WTC11 (cell line): Measurements from ENCODE around the gene TMED9. TPM values are rescaled to one million over a fixed set of nuclear protein-coding genes. Genes with fewer than 3 reads are reported as not detected.

Source experiments
- ATAC-seq: fragments of 200-7000 bp; cut with Tn5 transposase; 2 replicates; pipeline ENCODE4 v1.10.0; 2021; ENCODE audit warnings: mild to moderate bottlenecking, moderate library complexity
- CTCF ChIA-PET: fragments of 300-600 bp; sonication (Branson Sonifier 250); formaldehyde crosslinking; loops from one replicate; lab custom pipeline; 2021; ENCODE audit warnings: antibody characterized with exemption; lab: Charles Lee
- POLR2A ChIA-PET: fragments of 350-600 bp; sonication (Branson Sonifier 250); formaldehyde crosslinking; loops from one replicate; lab custom pipeline; 2021; ENCODE audit warnings: antibody characterized with exemption; lab: Charles Lee
- DNase-seq: peaks from one replicate; pipeline ENCODE4 v3.0.0; 2021; ENCODE audit warnings: low spot score
- H3K27ac Mint-ChIP-seq: 2 replicates; pipeline ENCODE4 v1.8.0; 2021; ENCODE audit warnings: mixed read lengths
- H3K27me3 Mint-ChIP-seq: 2 replicates; pipeline ENCODE4 v1.8.0; 2021; ENCODE audit warnings: low read depth, mild to moderate bottlenecking, moderate library complexity, mixed read lengths
- H3K36me3 Mint-ChIP-seq: 2 replicates; pipeline ENCODE4 v1.8.0; 2021; ENCODE audit warnings: mixed read lengths
- H3K4me1 Mint-ChIP-seq: 2 replicates; pipeline ENCODE4 v1.8.0; 2022; ENCODE audit warnings: mixed read lengths
- H3K4me3 Mint-ChIP-seq: 2 replicates; pipeline ENCODE4 v1.8.0; 2021; ENCODE audit warnings: mild to moderate bottlenecking, moderate library complexity, mixed read lengths
- H3K9me3 Mint-ChIP-seq: 2 replicates; pipeline ENCODE4 v1.8.0; 2021; ENCODE audit warnings: mixed read lengths
- ATF1 ChIP-seq: sonication (generic); formaldehyde crosslinking; IDR thresholded peaks from 2 replicates; pipeline ENCODE4 v1.8.1; 2023; ENCODE audit warnings: mild to moderate bottlenecking, moderate library complexity, missing genetic modification reagents
- ATF3 ChIP-seq: sonication (generic); formaldehyde crosslinking; conservative IDR thresholded peaks from 2 replicates; pipeline ENCODE4 v1.8.1; 2022; ENCODE audit warnings: mild to moderate bottlenecking, missing genetic modification reagents
- ATF6 ChIP-seq: sonication (generic); formaldehyde crosslinking; IDR thresholded peaks from 2 replicates; pipeline ENCODE4 v1.8.1; 2023; ENCODE audit warnings: mild to moderate bottlenecking, missing genetic modification reagents
- FOXJ3 ChIP-seq: sonication (generic); formaldehyde crosslinking; IDR thresholded peaks from 2 replicates; pipeline ENCODE4 v1.9.0; 2021; ENCODE audit warnings: missing genetic modification reagents, mild to moderate bottlenecking, borderline replicate concordance
- GABPB1 ChIP-seq: sonication (generic); formaldehyde crosslinking; IDR thresholded peaks from 2 replicates; pipeline ENCODE4 v1.8.1; 2023; ENCODE audit warnings: mild to moderate bottlenecking, missing genetic modification reagents
- GRHL2 ChIP-seq: fragments of 250-450 bp; sonication (Bioruptor Pico); IDR thresholded peaks from 2 replicates; pipeline ENCODE4 v1.8.0; 2022; ENCODE audit warnings: mild to moderate bottlenecking, moderate library complexity; ENCODE audit not compliant: insufficient replicate concordance, severe bottlenecking
- GTF2I ChIP-seq: fragments of 250-450 bp; sonication (Bioruptor Pico); conservative IDR thresholded peaks from 2 replicates; pipeline ENCODE4 v1.4.0; 2021; ENCODE audit warnings: mild to moderate bottlenecking
- HMGXB4 ChIP-seq: sonication (generic); formaldehyde crosslinking; IDR thresholded peaks from 2 replicates; pipeline ENCODE4 v1.8.1; 2023; ENCODE audit warnings: mild to moderate bottlenecking, moderate library complexity, missing genetic modification reagents
- MAX ChIP-seq: sonication (generic); formaldehyde crosslinking; IDR thresholded peaks from 2 replicates; pipeline ENCODE4 v1.8.0; 2022; ENCODE audit warnings: mild to moderate bottlenecking, missing genetic modification reagents
- MYBL2 ChIP-seq: sonication (generic); formaldehyde crosslinking; IDR thresholded peaks from 2 replicates; pipeline ENCODE4 v1.8.1; 2023; ENCODE audit warnings: mild to moderate bottlenecking, moderate library complexity, missing genetic modification reagents
- NFATC4 ChIP-seq: fragments of 250-450 bp; sonication (Bioruptor Pico); IDR thresholded peaks from 2 replicates; pipeline ENCODE4 v1.9.0; 2021; ENCODE audit warnings: mild to moderate bottlenecking
- NFE2L1 ChIP-seq: sonication (generic); formaldehyde crosslinking; IDR thresholded peaks from 2 replicates; pipeline ENCODE4 v1.8.1; 2023; ENCODE audit warnings: missing genetic modification reagents
- PRRX2 ChIP-seq: fragments of 250-450 bp; sonication (Bioruptor Pico); IDR thresholded peaks from 2 replicates; pipeline ENCODE4 v1.8.0; 2021; ENCODE audit warnings: mild to moderate bottlenecking
- RELA ChIP-seq: sonication (generic); formaldehyde crosslinking; IDR thresholded peaks from 2 replicates; pipeline ENCODE4 v1.8.1; 2022; ENCODE audit warnings: missing genetic modification reagents, mild to moderate bottlenecking, borderline replicate concordance
- TCF7 ChIP-seq: sonication (generic); formaldehyde crosslinking; IDR thresholded peaks from 2 replicates; pipeline ENCODE4 v1.8.0; 2022; ENCODE audit warnings: mild to moderate bottlenecking, low read depth, missing genetic modification reagents, moderate library complexity
- ZNF263 ChIP-seq: sonication (generic); formaldehyde crosslinking; IDR thresholded peaks from 2 replicates; pipeline ENCODE4 v1.8.1; 2022; ENCODE audit warnings: low read depth, mild to moderate bottlenecking, moderate library complexity, missing genetic modification reagents
- total RNA-seq: library from RNA; stranded (reverse); gene quantifications from 3 replicates; pipeline ENCODE4 v1.2.3, GENCODE V29; 2021
- TF ChIP-seq, protein P1 (sequence below): sonication (generic); formaldehyde crosslinking; IDR thresholded peaks from 2 replicates; pipeline ENCODE4 v1.8.0; 2022; ENCODE audit warnings: mild to moderate bottlenecking, missing genetic modification reagents
- TF ChIP-seq, protein P2 (sequence below): fragments of 200-600 bp; IDR thresholded peaks from 2 replicates; pipeline ENCODE4 v1.8.0; 2022; ENCODE audit warnings: antibody characterized with exemption
- TF ChIP-seq, protein P3 (sequence below): fragments of 250-450 bp; sonication (Bioruptor Pico); IDR thresholded peaks from 2 replicates; pipeline ENCODE4 v2.1.2; 2022; ENCODE audit warnings: mild to moderate bottlenecking, moderate library complexity
- TF ChIP-seq, protein P4 (sequence below): fragments of 250-450 bp; sonication (Bioruptor Pico); conservative IDR thresholded peaks from 2 replicates; pipeline ENCODE4 v1.9.0; 2021; ENCODE audit warnings: mild to moderate bottlenecking
- TF ChIP-seq, protein P5 (sequence below): fragments of 250-450 bp; sonication (Bioruptor Pico); IDR thresholded peaks from 2 replicates; pipeline ENCODE4 v1.8.0; 2021; ENCODE audit warnings: mild to moderate bottlenecking

The TMED9 gene
- total RNA-seq, 1 experiment from 2014 or later: 164 TPM

- TF ChIP-seq, protein P1, sequence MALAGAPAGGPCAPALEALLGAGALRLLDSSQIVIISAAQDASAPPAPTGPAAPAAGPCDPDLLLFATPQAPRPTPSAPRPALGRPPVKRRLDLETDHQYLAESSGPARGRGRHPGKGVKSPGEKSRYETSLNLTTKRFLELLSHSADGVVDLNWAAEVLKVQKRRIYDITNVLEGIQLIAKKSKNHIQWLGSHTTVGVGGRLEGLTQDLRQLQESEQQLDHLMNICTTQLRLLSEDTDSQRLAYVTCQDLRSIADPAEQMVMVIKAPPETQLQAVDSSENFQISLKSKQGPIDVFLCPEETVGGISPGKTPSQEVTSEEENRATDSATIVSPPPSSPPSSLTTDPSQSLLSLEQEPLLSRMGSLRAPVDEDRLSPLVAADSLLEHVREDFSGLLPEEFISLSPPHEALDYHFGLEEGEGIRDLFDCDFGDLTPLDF (CRISPR knock-in tag): no peak
- no peak for TF ChIP-seq NFE2L1 (CRISPR knock-in tag)
These were observed 16.5 kb upstream of the TMED9 start (continued) for GRCh38 chr5:177575488-177575887.

DNA sequence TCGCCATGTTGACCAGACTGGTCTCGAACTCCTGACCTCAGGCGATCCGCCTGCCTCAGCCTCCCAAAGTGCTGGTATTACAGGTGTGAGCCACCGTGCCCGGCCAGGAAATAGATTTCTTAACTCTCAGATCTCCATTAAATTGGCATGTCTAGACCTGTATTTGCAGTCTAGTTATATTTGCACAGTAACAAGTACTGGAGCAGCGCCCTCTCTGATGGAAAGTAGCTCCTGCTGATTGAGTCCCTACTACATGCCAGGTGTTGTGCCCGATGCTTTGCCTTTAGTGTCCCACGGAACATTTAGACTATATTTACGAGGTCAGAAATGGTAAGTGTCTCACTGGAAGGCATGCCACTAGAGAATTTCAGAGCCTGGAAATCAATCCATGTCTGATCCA lies 15.8 kb upstream of the TMED9 start:
- H3K4me1 Mint-ChIP-seq: peaks cover 10% of the 10 kb centered on the region
- no peak overlapping the region for H3K4me3 Mint-ChIP-seq
- no peak for ATAC-seq
- TF ChIP-seq HMGXB4 (no peak), GABPB1 (CRISPR knock-in tag) (no peak), MAX (no peak), ATF1 (CRISPR knock-in tag) (no peak), NFATC4 (CRISPR knock-in tag) (no peak), GTF2I (CRISPR knock-in tag) (no peak), MYBL2 (CRISPR knock-in tag) (no peak), TCF7 (CRISPR knock-in tag) (no peak), PRRX2 (CRISPR knock-in tag) (no peak), ATF3 (CRISPR knock-in tag) (no peak), FOXJ3 (no peak), GRHL2 (CRISPR knock-in tag) (no peak), ZNF263 (no peak), ATF6 (CRISPR knock-in tag) (no peak), RELA (CRISPR knock-in tag) (no peak)
- TF ChIP-seq, protein P2, sequence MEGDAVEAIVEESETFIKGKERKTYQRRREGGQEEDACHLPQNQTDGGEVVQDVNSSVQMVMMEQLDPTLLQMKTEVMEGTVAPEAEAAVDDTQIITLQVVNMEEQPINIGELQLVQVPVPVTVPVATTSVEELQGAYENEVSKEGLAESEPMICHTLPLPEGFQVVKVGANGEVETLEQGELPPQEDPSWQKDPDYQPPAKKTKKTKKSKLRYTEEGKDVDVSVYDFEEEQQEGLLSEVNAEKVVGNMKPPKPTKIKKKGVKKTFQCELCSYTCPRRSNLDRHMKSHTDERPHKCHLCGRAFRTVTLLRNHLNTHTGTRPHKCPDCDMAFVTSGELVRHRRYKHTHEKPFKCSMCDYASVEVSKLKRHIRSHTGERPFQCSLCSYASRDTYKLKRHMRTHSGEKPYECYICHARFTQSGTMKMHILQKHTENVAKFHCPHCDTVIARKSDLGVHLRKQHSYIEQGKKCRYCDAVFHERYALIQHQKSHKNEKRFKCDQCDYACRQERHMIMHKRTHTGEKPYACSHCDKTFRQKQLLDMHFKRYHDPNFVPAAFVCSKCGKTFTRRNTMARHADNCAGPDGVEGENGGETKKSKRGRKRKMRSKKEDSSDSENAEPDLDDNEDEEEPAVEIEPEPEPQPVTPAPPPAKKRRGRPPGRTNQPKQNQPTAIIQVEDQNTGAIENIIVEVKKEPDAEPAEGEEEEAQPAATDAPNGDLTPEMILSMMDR: no peak
- TF ChIP-seq, protein P3, sequence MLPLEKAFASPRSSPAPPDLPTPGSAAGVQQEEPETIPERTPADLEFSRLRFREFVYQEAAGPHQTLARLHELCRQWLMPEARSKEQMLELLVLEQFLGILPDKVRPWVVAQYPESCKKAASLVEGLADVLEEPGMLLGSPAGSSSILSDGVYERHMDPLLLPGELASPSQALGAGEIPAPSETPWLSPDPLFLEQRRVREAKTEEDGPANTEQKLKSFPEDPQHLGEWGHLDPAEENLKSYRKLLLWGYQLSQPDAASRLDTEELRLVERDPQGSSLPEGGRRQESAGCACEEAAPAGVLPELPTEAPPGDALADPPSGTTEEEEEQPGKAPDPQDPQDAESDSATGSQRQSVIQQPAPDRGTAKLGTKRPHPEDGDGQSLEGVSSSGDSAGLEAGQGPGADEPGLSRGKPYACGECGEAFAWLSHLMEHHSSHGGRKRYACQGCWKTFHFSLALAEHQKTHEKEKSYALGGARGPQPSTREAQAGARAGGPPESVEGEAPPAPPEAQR (CRISPR knock-in tag): no peak
- TF ChIP-seq, protein P4, sequence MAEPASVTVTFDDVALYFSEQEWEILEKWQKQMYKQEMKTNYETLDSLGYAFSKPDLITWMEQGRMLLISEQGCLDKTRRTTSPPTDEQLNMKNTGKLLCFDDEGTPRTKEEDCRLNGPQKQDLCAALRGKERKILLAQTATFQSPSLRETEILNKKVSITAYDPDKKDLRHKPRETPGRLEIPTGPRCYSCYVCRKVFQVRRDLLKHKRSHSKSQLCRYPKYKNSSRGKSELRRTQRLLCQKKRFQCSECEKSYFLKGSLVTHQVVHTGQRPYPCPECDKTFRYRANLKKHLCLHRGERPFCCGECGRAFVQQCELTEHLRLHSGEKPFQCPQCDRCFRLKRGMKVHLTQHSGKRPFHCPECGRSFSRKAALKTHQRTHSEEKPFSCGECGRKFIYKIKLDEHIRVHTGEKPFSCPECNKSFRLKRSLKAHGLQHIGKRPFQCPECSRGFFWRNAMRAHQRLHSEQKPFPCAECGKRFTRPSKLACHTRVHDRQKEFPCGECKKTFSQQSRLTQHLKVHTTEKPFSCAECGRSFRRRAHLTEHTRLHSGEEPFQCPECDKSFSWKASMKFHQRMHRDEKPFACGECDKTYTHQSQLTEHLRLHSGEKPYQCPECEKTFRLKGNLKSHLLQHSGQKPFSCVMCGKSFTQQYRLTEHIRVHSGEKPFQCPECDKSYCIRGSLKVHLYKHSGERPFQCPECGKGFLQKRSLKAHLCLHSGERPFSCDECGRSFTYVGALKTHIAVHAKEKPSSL: no peak
- TF ChIP-seq, protein P5, sequence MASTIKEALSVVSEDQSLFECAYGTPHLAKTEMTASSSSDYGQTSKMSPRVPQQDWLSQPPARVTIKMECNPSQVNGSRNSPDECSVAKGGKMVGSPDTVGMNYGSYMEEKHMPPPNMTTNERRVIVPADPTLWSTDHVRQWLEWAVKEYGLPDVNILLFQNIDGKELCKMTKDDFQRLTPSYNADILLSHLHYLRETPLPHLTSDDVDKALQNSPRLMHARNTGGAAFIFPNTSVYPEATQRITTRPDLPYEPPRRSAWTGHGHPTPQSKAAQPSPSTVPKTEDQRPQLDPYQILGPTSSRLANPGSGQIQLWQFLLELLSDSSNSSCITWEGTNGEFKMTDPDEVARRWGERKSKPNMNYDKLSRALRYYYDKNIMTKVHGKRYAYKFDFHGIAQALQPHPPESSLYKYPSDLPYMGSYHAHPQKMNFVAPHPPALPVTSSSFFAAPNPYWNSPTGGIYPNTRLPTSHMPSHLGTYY (CRISPR knock-in tag): no peak

More for the DNA sequence above, 15.8 kb upstream of the TMED9 start:
- DNase-seq: no peak
- CTCF ChIA-PET: interaction anchor here (1.0 to 2.5 kb wide), 4 partner anchors 16 to 38 kb away, joined by 3 to 11 read pairs (median 6); partner anchors contain the start of gene TMED9
- peaks cover 20% of the 10 kb centered on the region; the same call in 1 of the 2 replicates for H3K27me3 Mint-ChIP-seq
- no peaks in the 10 kb centered on the region for H3K36me3 Mint-ChIP-seq
- POLR2A ChIA-PET: interaction anchor here (0.6 kb wide), 1 partner anchor 93 kb away, joined by 5 read pairs; no protein-coding TSS in a partner anchor
- H3K9me3 Mint-ChIP-seq: no peaks in the 10 kb centered on the region
- H3K27ac Mint-ChIP-seq: no peak overlapping the region
